ENCODE data around the gene CFAP410.

GRCh38 chr21:44347911-44348451 is 8.8 kb upstream of the CFAP410 start:
- no peak for TF ChIP-seq EZH2 (IDR thresholded peaks at IDR 0.05; ENCODE audit: insufficient read depth, poor library complexity, severe bottlenecking)
- no peak for TF ChIP-seq EZH2phosphoT487 (IDR thresholded peaks at IDR 0.05; ENCODE audit: insufficient read depth, low read depth)
